Spinal cord (tissue), 10 donors: ENCODE data around the gene GALNT13. TPM values are rescaled to one million over a fixed set of nuclear protein-coding genes. Genes with fewer than 3 reads are reported as not detected.
A peak's percentile ranks its signal among the peaks of the same experiment; 100 is the strongest.
"Not testable (repeated sequence)": the region's sequence is repeated elsewhere in the genome, so short reads cannot be mapped to it uniquely, and the experiment has no call there.

Experiments
- DNase-seq, 6 donors: peaks; one replicate each; pipeline versions ENCODE4 v3.0.0 to v3.0.0-alpha.2; 2013 to 2015; ENCODE audit warnings: low spot score in 6 of 6, low read depth in 4 of 6
- H3K27ac ChIP-seq: one replicate; pipeline ENCODE4 v1.5.1; 2013; ENCODE audit warnings: low read depth, low read length, control low read depth
- H3K27me3 ChIP-seq: one replicate; pipeline ENCODE4 v1.6.1; 2013; ENCODE audit warnings: low read length; ENCODE audit not compliant: control insufficient read depth, insufficient read depth
- H3K36me3 ChIP-seq: one replicate; pipeline ENCODE4 v1.6.1; 2013; ENCODE audit warnings: low read length; ENCODE audit not compliant: control insufficient read depth, insufficient read depth
- H3K4me1 ChIP-seq: one replicate; pipeline ENCODE4 v1.6.1; 2013; ENCODE audit warnings: low read length; ENCODE audit not compliant: control insufficient read depth, insufficient read depth
- H3K4me3 ChIP-seq: one replicate; pipeline ENCODE4 v1.5.1; 2013; ENCODE audit warnings: low read depth, low read length, control low read depth
- H3K9me3 ChIP-seq: one replicate; pipeline ENCODE4 v1.6.1; 2013; ENCODE audit warnings: low read length; ENCODE audit not compliant: control insufficient read depth, insufficient read depth
- WGBS: methylation state at CpG from one replicate; pipeline ENCODE4 v1.1.5; 2013; ENCODE audit warnings: missing lambda C conversion rate; ENCODE audit not compliant: insufficient coverage; 5-methylcytosine and 5-hydroxymethylcytosine counted together
- polyA plus RNA-seq, 2 donors: library from polyadenylated mRNA; unstranded; fragments of 120-200 nt; gene quantifications; one replicate each; pipeline ENCODE4 v1.2.1, GENCODE V29; 2013; ENCODE audit not compliant: insufficient read length in 2 of 2
- total RNA-seq, 2 donors: library from RNA; depleted of rRNA in 1 of 2; stranded (reverse); fragments of 120-200 nt in 1 of 2; fragments of >200 nt in 1 of 2; gene quantifications; one replicate each; pipeline versions ENCODE4 v1.2.3 to v1.2.4, GENCODE V29; 2013 to 2014
- donor health status: healthy.

The GALNT13 gene
- total and polyA plus RNA-seq, 4 donors: 21.6 to 55.6 (median 33.7) TPM

GRCh38 chr2:154455866-154456265 is 584.1 kb downstream of the GALNT13 start:
- Histone ChIP-seq H3K27me3 (no peaks in the 10 kb centered on the region), H3K4me1 (no peaks in the 10 kb centered on the region), H3K27ac (no peak overlapping the region), H3K4me3 (no peak overlapping the region), H3K9me3 (no peaks in the 10 kb centered on the region), H3K36me3 (no peaks in the 10 kb centered on the region)
- 73% methylated on average over 1 of the region's 2 CpGs for WGBS
- DNase-seq: peak in 1 of 6 donors; percentile 2

GRCh38 chr2:154457286-154457685 is 585.6 kb downstream of the GALNT13 start:
- Histone ChIP-seq H3K27me3 (no peaks in the 10 kb centered on the region), H3K36me3 (no peaks in the 10 kb centered on the region), H3K27ac (no peak overlapping the region), H3K4me3 (no peak overlapping the region), H3K9me3 (no peaks in the 10 kb centered on the region), H3K4me1 (no peaks in the 10 kb centered on the region)
- no CpG with 5 or more reads among the region's 2 CpGs for WGBS
- DNase-seq: no peak

GRCh38 chr2:154459286-154459685 is 587.6 kb downstream of the GALNT13 start:
- Histone ChIP-seq H3K4me3 (no peak overlapping the region), H3K4me1 (no peaks in the 10 kb centered on the region), H3K27ac (no peak overlapping the region), H3K36me3 (no peaks in the 10 kb centered on the region), H3K9me3 (no peaks in the 10 kb centered on the region), H3K27me3 (no peaks in the 10 kb centered on the region)
- no peak for DNase-seq

- no CpG with 5 or more reads among the region's 5 CpGs for WGBS
- Histone ChIP-seq H3K4me1 (no peaks in the 10 kb centered on the region), H3K27me3 (no peaks in the 10 kb centered on the region), H3K4me3 (no peak overlapping the region), H3K27ac (no peak overlapping the region), H3K36me3 (no peaks in the 10 kb centered on the region), H3K9me3 (no peaks in the 10 kb centered on the region)
- no peak for DNase-seq
Measured at GRCh38 chr2:154462634-154463033, 590.9 kb downstream of the GALNT13 start.

- Histone ChIP-seq H3K36me3 (no peaks in the 10 kb centered on the region), H3K4me1 (no peaks in the 10 kb centered on the region), H3K4me3 (no peak overlapping the region), H3K9me3 (no peaks in the 10 kb centered on the region), H3K27me3 (no peaks in the 10 kb centered on the region), H3K27ac (no peak overlapping the region)
- WGBS: no CpG with 5 or more reads among the region's 4 CpGs
- no peak for DNase-seq
Measured at GRCh38 chr2:154466226-154466625, 594.5 kb downstream of the GALNT13 start.

- WGBS: 100% methylated on average over 2 of the region's 2 CpGs
- H3K36me3 ChIP-seq: no peaks in the 10 kb centered on the region
- no peaks in the 10 kb centered on the region for H3K4me1 ChIP-seq
- H3K9me3 ChIP-seq: peaks cover 5% of the 10 kb centered on the region
- no peak overlapping the region for H3K4me3 ChIP-seq
- no peaks in the 10 kb centered on the region for H3K27me3 ChIP-seq
- no peak overlapping the region for H3K27ac ChIP-seq
- DNase-seq: no peak
Measured at GRCh38 chr2:154470376-154470775, 598.7 kb downstream of the GALNT13 start.

- no CpG with 5 or more reads among the region's 4 CpGs for WGBS
- DNase-seq, H3K27me3 ChIP-seq, H3K27ac ChIP-seq, H3K36me3 ChIP-seq, H3K9me3 ChIP-seq, H3K4me1 ChIP-seq, H3K4me3 ChIP-seq: not testable (repeated sequence)
Measured at GRCh38 chr2:154471492-154471891, 599.8 kb downstream of the GALNT13 start.

GRCh38 chr2:154477319-154477718 is 605.6 kb downstream of the GALNT13 start:
- Histone ChIP-seq H3K9me3 (peaks cover 5% of the 10 kb centered on the region), H3K4me1 (no peaks in the 10 kb centered on the region), H3K27ac (no peak overlapping the region), H3K27me3 (no peaks in the 10 kb centered on the region), H3K4me3 (no peak overlapping the region), H3K36me3 (no peaks in the 10 kb centered on the region)
- WGBS: 93% methylated on average over 4 of the region's 5 CpGs
- DNase-seq: no peak

GRCh38 chr2:154480521-154480920 is 608.8 kb downstream of the GALNT13 start:
- Histone ChIP-seq H3K4me1 (no peaks in the 10 kb centered on the region), H3K36me3 (no peaks in the 10 kb centered on the region), H3K9me3 (no peaks in the 10 kb centered on the region), H3K27ac (no peak overlapping the region), H3K4me3 (no peak overlapping the region), H3K27me3 (no peaks in the 10 kb centered on the region)
- no CpG with 5 or more reads among the region's 1 CpG for WGBS
- DNase-seq: peak in 2 of 6 donors; percentile 37 to 55

- H3K27ac ChIP-seq: no peak overlapping the region
- H3K4me1 ChIP-seq: no peaks in the 10 kb centered on the region
- H3K36me3 ChIP-seq: no peaks in the 10 kb centered on the region
- no peak overlapping the region for H3K4me3 ChIP-seq
- peak in 2 of 6 donors; percentile 50 to 65 for DNase-seq
- H3K27me3 ChIP-seq: no peaks in the 10 kb centered on the region
- WGBS: 67% methylated on average over 1 of the region's 2 CpGs
- no peaks in the 10 kb centered on the region for H3K9me3 ChIP-seq
Measured at GRCh38 chr2:154481336-154481735, 609.6 kb downstream of the GALNT13 start.
